OCI-M2 (cell line): ENCODE results near the gene RAB20.
"Not testable (repeated sequence)": the region's sequence is repeated elsewhere in the genome, so short reads cannot be mapped to it uniquely, and the experiment has no call there.

Experiments
- DNase-seq: peaks from one replicate; lab custom pipeline; 2025; ENCODE audit not compliant: unreplicated experiment; lab: John Stamatoyannopoulos, UW

The RAB20 gene, protein sequence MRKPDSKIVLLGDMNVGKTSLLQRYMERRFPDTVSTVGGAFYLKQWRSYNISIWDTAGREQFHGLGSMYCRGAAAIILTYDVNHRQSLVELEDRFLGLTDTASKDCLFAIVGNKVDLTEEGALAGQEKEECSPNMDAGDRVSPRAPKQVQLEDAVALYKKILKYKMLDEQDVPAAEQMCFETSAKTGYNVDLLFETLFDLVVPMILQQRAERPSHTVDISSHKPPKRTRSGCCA

DNA sequence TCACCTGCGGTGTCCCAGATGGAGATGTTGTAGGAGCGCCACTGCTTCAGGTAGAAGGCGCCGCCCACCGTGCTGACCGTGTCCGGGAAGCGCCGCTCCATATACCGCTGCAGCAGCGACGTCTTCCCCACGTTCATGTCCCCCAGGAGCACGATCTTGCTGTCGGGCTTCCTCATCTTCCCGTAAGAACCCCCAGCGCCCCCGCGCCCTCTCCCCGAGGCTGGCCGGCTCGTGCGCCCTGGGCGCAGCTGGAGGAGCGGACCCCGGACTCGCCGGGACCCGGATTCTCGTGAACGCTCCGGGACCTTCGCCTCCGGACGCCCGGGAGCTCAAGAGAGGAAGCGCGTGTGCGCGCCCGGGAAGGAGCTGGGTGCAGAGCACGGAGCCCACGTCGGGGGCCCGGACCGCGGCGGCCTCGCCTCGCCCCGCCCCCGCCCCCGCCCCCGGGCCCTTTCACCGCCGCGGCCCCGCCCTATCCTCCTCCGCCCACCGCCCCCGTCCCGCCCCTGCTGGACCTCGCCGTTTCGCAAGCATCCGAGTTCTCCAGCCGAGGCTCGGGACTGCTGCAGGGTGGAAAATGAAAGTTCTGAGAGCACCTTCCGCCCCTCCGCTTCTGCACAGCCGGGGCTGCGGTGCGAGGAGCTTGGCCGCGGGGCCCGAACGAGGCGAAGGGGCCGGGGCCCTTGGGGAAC, at the start of gene RAB20:
Gene RAB20, minus strand, starts transcription at position 379 of the 692 bp plus-strand sequence. Its CDS starts 203 bp downstream, at position 176.
- no peak for DNase-seq

DNA sequence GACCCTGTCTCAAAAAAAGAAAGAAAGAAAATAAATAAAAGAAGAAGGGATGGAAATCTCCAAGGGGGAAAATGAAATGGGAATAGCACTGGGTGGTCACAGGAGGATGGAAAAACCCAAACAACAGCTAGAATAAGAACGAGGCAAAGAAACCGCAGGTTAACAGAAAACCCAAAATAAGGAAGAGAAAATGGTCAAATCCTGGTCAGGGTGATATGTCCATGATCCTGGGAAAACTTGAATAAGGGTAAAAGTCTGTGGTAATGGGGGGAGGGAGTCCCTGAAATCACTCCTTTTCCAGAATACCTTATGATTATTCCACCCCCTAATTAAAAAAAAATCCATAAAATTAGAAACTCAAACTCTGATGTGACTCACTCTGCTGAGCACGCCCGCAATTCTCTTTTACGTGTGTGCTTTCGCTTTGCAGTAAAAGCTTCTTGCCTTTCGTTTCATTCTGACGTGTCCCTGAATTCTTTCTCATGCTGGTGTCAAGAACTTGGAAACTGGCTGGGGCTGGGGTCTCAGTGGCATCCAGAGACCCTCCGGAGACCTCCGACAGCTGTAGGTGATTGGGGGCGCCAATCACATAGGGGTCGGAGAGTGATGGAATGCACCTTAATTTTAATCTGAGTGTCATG, 49.6 kb upstream of the RAB20 start:
- no peak for DNase-seq

DNA sequence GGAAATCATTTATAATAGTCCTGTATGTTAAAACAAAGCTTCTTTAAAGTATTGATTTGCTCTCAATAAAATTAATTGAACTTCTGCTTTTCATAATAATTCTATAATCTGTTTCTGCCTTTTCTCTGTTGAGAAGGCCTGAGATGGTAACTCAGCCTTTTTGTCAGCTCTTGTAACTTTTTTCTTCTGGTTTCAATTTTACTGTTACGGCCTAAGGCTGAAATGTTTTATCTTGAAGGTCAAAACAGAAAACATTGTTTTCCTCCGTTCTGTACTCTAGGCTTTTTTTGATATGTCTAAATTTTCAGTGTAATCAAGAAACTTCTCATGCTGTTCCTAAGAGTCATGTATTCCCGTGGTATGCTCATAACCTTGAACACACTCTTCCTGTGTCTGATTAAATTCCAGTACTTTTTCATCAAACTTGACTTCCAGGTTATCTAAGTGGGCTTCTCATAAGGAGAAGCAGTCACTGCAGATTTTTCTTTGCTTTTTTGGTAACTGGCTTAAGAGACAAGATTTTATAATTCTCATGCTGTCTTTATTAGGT, 46.2 kb upstream of the RAB20 start:
- DNase-seq = no peak

DNA sequence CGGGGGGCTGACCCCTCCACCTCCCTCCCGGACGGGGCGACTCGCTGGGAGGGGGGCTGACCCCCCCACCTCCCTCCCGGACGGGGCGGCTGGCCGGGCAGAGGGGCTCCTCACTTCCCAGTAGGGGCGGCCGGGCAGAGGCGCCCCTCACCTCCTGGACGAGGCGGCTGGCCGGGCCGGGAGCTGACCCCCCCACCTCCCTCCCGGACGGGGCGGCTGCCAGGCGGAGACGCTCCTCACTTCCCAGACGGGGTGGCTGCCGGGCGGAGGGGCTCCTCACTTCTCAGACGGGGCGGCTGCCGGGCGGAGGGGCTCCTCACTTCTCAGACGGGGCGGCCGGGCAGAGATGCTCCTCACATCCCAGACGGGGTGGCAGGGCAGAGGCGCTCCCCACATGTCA, 44.8 kb upstream of the RAB20 start:
- not testable (repeated sequence) for DNase-seq

DNA sequence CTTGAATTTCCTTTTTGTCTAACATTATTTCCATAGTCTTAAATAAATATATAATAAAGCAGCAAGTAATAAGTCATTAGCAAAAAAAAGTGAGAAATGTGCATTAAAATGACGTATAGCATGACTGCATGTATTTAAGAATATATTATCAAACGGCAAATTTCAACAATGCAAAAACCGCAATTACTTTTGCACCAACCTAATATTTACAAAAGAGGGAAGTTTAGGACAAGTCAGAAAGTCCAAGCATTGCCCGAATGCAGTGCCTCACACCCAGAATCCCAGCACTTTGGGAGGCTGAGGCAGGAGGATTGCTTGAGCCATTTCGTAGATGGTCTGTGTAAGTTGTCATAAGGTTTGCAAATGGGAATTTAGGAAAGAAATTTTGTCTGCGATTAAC, 43.6 kb upstream of the RAB20 start:
- DNase-seq = no peak

DNA sequence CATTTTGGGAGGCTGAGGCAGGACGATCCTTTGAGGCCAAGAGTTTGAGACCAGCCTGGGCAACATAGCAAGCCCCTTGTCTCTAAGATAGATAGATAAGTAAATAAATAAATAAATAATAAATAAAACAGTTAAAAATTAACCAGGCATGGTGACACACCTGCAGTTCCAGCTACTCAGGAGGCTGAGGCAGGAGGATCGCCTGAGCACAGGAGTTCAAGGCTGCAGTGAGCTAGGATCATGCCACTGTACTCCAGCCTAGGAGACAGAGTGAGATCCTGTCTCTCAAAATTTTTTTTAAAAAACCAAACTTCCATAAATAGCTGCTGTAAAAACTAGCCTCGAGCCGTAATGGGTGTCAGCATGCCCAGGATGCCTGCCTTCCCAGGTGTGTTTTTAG, 39.5 kb upstream of the RAB20 start:
- DNase-seq = no peak

DNA sequence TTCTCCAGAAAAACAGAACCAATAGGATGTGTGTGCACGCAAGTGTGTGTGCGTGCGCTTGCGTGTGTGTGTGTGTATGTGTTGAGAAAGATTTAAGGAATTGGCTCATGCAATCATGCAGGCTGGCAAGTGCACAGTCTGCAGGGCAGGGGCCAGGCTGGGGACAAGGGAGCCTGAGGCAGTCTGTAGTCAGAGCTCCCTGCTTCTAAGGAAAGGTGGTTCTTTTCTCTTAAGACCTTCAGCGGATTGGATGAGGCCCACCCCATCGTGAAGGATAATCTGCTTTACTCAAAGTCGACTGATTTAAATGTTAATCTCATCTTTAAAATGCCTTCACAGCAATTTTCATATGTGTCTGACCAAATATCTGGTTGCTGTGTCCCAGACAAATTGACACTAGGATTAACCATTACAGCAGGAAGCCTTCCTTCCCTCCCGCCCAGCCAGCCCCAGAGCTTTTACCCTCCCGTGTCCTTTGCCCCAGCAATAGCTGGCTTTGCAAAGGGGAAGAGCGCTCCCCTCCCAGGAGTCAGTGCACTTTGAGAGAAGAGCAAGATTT, 38.8 kb upstream of the RAB20 start:
- no peak for DNase-seq

DNA sequence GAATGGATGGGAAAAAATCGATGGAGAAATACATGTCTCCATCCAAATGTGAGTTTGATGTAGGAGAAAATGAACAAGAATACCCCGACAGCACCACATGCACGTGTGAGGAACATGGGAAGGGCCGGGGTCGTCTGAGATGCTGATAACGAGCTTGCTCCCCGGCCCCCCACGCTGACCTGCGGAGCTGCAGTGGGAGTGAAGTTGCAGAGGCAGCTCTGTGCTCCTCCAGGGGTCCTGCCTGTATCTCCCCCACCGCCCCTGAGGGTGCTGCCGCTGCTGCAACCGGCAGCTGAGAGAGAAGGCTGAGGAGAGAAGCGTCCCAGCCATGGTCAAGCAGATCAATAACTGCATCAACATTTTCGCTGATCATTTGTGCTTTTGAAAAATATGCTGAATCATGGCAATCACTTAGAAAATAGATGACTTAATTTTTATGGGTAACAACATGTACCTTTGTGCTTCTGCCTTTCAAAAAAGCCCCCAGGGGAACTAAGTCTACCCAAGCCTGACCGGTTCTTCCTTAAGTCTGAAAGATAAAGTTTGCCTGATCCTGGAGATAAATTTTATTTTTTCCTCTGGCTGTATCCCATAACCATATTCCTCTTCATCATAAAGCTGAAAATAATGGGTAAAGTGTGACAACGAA, 35.6 kb upstream of the RAB20 start:
- DNase-seq = no peak

DNA sequence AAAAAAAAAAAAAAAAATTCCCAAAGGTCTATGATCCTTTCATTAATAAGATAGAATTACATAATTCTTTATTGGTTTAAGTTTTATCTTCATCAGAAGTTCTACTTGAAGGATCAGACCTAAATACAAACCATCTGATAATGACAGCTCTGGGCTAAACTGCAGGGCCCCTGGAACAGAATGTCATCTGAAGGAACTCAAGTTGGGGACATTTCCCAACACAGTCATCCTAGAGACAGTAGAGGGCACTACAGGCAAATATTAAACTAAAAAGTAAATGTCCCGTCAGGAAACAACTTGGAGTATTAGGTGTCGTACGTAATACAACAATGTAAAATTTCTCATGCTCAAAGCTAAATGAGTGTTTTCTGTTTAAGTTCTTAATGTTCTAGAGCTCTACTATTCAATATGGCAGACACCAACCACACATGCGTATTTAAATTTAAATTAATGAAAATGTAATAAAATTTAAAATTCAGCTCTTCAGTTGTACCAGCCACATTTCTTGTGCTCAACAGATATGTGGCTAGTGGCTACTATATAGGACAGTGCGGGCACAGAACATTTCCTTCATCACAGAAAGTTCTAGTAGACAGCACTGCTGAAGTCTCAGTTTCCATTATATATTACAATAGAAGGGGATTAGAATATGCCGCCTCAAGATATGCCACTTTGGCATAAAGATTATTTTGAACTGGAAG, 32.1 kb upstream of the RAB20 start:
- DNase-seq = no peak

DNA sequence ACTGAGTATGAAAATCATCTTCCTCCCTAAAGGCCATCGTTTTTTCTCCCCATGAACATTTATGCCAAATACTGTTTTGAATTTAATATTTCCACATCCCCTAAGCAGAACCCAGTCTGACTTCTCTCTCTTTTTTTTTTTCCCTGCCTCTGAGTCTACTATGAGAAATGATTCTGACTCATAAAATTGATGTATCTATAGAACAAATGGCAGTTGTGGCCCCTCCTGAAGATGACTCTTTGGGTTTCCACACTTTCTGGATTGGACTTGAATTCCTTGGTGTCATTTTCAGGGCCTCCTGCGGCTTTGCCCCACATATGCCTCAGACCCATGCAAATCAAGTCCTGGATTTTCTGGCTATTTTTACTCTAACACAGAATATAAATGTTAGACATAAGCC, 31.1 kb upstream of the RAB20 start:
- no peak for DNase-seq

DNA sequence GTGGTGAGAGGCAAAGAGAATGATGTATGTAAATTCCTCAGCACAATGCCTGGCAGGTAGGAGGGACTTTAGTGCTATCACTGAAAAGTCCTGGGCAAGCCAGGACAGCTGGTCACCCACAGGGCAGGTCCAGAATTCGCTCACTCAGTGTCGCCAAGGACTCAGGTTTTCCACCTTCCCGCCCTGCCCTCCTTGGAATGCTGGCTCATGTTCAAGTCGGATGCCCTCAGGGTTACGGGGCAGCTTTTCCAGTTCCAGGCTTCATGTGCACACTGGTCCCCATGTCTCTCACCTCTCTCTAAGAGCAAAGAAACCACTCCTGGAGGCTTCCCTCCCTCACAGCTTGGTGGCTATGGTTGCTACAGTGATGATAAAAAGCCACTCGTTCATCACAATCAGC, 29.1 kb upstream of the RAB20 start:
- no peak for DNase-seq

DNA sequence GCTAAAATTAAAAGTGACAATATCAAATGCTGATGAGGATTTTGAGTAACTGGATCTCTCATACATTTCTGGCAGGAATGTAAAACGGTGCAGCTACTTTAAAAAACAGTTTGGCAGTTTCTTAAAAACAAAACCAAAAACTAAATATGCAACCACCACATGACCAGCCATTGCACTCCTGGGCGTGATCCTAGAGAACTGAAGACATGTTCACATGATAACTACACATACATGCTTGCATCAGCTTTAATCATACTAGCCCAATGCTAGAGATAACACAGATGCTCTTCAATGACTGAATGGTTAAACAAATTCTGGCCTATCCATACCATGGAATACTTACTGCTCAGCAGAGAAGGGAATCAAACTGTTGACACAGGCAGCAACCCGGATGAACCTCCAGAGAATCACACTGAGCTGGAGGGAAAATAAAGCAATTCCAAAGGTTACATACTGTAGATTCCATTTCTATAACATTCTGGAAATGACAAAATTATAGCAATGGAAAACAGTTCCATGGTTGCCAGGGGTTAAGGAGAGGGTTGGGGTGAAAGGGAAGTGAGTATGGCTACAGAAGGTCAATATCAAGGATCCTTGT, 28.4 kb upstream of the RAB20 start:
- no peak for DNase-seq

DNA sequence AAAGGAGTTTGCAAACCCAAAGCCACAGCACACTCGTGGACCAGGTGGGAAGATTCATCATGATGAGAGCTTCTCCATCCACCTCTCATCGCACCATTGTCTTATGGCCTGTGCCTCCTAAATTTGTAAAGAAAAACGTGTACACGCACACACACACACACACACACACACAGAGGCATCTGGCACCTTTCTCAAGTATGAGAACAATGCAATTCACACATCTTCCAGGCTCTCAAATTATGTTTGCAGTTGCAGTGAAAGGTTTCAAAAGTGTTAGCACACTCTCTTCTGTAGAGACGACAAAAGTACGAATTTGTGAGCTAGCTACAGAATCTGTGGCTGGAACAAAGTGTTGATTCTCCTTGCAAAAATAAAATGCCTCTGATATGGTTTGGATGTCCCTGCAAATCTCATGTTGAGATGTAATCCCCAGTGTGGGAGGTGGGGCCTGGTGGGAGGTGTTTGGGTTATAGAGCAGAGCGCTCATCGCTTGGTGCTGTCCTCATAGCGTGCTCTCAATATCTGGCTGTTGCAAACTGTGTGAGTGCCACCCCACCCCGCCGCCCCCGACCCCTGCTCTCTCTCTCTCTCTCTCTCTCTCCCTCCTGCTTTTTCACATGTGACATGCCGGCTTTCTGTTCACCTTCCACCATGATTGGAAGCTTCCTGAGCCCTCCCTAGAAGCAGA, 21.8 kb upstream of the RAB20 start:
- DNase-seq = no peak

DNA sequence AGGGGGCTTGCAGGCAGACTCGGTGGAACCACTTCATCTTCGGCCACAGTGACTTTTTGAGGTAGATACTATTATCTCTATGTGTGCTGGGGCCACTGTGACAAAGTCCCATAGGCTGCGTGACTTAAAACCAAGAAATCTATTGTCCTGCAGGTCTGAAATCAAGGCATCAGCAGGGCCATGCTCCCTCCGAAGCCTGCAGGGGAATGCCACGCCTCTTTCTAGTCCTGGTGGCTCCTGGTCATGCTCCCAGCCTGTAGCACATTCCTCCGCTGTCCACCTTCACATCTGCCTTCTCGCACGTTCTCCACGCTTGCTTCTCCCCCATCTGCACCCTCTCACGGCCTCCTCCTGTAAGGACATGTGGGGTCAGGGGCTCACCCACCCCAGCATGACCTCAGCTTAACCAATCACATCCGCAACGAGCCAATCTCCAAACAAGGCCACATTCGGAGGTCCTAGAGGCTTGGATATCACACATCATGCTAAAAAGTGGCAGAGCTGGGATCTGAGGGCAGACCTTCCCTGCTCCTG, 21.0 kb upstream of the RAB20 start:
- no peak for DNase-seq

DNA sequence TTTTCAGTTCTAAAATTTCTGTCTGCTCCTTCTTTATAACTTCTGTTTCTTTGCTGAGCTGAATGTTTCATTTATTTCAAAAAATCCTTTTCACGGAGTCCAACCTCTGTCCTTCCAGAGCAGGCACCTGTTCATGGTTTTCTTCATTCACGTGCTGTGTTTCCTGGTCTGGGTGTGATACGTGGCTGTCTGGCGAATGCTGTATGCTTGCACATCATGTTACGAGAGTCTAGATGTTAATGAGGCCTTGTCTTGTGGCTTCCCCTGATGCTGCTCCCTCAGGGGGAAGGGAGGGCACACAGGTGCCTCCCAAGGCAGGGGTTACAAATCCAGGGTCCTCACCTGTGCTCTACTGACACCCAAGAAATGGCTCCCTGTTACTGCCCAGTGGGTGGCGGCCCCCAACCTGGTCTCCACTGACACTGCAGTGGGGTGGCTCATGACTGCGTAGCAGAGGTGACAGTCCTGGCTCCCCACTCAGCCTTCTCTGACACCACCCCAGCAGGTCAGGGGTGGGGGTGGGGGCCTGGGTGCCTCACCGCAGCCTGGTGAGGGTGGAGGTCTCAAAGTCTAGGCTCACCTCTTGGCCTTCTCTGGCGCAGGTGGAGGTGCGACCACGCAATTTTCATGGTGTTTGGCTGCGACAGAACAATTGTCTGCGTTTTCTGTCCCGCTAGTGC, 20.1 kb upstream of the RAB20 start:
- no peak for DNase-seq

DNA sequence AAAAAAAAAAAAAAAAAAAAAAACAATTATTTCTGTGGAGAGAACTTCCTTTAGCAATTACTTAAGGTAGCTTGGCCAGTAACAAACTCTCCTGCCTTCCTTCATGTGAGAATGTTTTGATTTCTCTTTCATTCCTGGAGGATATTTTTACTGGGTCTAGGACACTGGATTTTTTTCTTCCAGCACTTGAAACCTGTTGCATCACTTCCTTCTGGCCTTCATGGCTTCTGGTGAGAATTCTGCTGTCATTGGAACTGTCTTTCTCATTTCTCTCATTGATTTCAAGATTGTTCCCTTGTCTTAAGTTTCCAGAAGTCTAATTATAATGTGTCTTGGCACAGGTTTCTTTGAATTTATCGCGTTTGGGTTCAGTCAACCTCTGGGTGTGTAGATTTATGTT, 19.3 kb upstream of the RAB20 start:
- DNase-seq = no peak

DNA sequence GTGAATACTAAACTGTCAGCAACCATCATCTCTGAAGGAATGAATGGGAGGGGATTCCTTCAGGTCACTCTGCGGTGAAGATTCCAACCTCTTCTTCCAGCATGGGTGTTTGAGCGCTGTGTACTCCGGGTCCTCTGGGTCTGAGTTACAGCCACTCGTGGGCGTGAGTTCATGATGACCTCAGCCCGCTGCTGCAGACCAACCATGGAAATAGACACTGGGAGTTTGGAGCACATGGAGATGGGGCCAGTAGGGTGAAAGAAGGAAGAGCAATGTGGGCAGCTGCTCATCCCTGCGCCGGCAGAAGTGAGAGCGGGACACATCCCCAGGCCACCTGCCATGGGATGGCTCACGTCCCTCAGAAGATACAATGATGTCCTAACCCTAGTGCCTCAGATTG, 16.8 kb upstream of the RAB20 start:
- DNase-seq = no peak

DNA sequence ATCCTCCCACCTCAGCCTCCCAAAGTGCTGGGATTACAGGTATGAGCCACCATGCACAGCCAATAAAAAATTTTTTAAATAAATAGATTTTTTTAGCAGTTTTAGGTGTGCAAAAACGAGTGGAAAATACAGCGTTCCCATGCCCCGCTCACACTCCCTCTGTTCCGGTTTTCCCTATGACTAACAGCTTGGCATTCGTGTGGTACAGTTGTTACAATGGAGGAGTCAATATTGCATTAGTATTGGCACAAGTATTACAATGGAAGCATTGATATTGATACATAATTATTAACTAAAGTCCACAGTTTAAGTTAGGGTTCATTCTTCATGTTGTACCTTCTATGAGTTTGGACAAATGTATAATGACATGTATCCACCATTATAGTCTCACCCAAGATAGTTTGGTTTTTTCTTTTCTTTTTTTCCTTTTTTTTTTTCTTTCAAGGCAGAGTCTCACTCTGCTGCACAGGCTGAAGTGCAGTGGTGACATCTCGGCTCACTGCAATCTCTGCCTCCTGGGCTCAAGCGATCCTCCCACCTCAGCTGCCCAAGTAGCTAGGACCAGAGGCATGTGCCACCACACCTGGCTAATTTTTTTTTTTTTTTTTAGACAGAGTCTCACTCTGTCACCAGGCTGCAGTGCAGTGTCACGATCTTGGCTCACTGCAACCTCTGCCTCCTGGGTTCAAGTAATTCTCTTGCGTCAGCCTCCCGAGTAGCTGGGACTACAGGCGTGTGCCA, 15.4 kb upstream of the RAB20 start:
- DNase-seq = no peak
